ENCODE results near the gene SDCCAG8. TPM values are rescaled to one million over a fixed set of nuclear protein-coding genes. Genes with fewer than 3 reads are reported as not detected.

The SDCCAG8 gene
- total RNA-seq, 1 experiment from 2014 or later, result 36.6 TPM

- peak overlapping the region; percentile 72 for H3K27ac ChIP-seq (ENCODE audit: low read length)
- no peaks in the 10 kb centered on the region; the same call in 1 of the 2 replicates for H3K36me3 ChIP-seq (ENCODE audit: insufficient read depth, low read length)
- H3K4me1 ChIP-seq (ENCODE audit: low read length), result peaks cover 33% of the 10 kb centered on the region
- H3K27me3 ChIP-seq (ENCODE audit: low read length), result no peaks in the 10 kb centered on the region
- DNase-seq, result peak; percentile 52
- peak overlapping the region; percentile 81 for H3K9ac ChIP-seq (ENCODE audit: low read length)
- no peaks in the 10 kb centered on the region for H3K9me3 ChIP-seq (ENCODE audit: low read length)
- H3K9me2 ChIP-seq (replicated peaks; ENCODE audit: insufficient read depth, low read length), result no peaks in the 10 kb centered on the region
- no peak overlapping the region for H2AFZ ChIP-seq (ENCODE audit: low read length)
- no peaks in the 10 kb centered on the region for H4K20me1 ChIP-seq (ENCODE audit: insufficient read depth, low read depth, low read length)
- H3K79me2 ChIP-seq (ENCODE audit: low read length), result peaks cover 90% of the 10 kb centered on the region
- peak overlapping the region; percentile 77 for H3K4me3 ChIP-seq (ENCODE audit: low read length)
- H3K4me2 ChIP-seq (ENCODE audit: low read depth, low read length, poor library complexity, severe bottlenecking), result peak overlapping the region; percentile 88
Measured at GRCh38 chr1:243256590-243256989, 749 bp downstream of the SDCCAG8 start.

GRCh38 chr1:243257189-243257588 is 1.3 kb downstream of the SDCCAG8 start:
- Histone ChIP-seq H3K36me3 (ENCODE audit: insufficient read depth, low read length) (no peaks in the 10 kb centered on the region), H3K4me1 (ENCODE audit: low read length) (peaks cover 27% of the 10 kb centered on the region), H3K4me2 (ENCODE audit: low read depth, low read length, poor library complexity, severe bottlenecking) (peak overlapping the region; percentile 88), H3K27ac (ENCODE audit: low read length) (no peak overlapping the region), H3K4me3 (ENCODE audit: low read length) (peak overlapping the region; percentile 77), H3K79me2 (ENCODE audit: low read length) (peaks cover 85% of the 10 kb centered on the region), H4K20me1 (ENCODE audit: insufficient read depth, low read depth, low read length) (no peaks in the 10 kb centered on the region), H3K9me2 (replicated peaks; ENCODE audit: insufficient read depth, low read length) (no peaks in the 10 kb centered on the region), H3K9me3 (ENCODE audit: low read length) (no peaks in the 10 kb centered on the region), H3K27me3 (ENCODE audit: low read length) (no peaks in the 10 kb centered on the region), H3K9ac (ENCODE audit: low read length) (peak overlapping the region; percentile 81; the same call in 1 of the 2 replicates), H2AFZ (ENCODE audit: low read length) (no peak overlapping the region)
- DNase-seq, result no peak

GRCh38 chr1:243258731-243259130 is 2.9 kb downstream of the SDCCAG8 start:
- H4K20me1 ChIP-seq (ENCODE audit: insufficient read depth, low read depth, low read length), result no peaks in the 10 kb centered on the region
- no peaks in the 10 kb centered on the region for H3K36me3 ChIP-seq (ENCODE audit: insufficient read depth, low read length)
- H3K9me2 ChIP-seq (replicated peaks; ENCODE audit: insufficient read depth, low read length), result no peaks in the 10 kb centered on the region
- no peak overlapping the region for H3K4me3 ChIP-seq (ENCODE audit: low read length)
- H3K79me2 ChIP-seq (ENCODE audit: low read length), result peaks cover 85% of the 10 kb centered on the region
- DNase-seq, result no peak
- no peak overlapping the region for H3K9ac ChIP-seq (ENCODE audit: low read length)
- peaks cover 14% of the 10 kb centered on the region for H3K4me1 ChIP-seq (ENCODE audit: low read length)
- H3K27ac ChIP-seq (ENCODE audit: low read length), result no peak overlapping the region
- H3K4me2 ChIP-seq (ENCODE audit: low read depth, low read length, poor library complexity, severe bottlenecking), result no peak overlapping the region
- no peaks in the 10 kb centered on the region for H3K9me3 ChIP-seq (ENCODE audit: low read length)
- no peak overlapping the region for H2AFZ ChIP-seq (ENCODE audit: low read length)
- no peaks in the 10 kb centered on the region for H3K27me3 ChIP-seq (ENCODE audit: low read length)

- no peak for DNase-seq
- H3K27me3 ChIP-seq (ENCODE audit: low read length), result no peaks in the 10 kb centered on the region
- H3K4me1 ChIP-seq (ENCODE audit: low read length), result peaks cover 14% of the 10 kb centered on the region
- H3K36me3 ChIP-seq (ENCODE audit: insufficient read depth, low read length), result no peaks in the 10 kb centered on the region
- no peak overlapping the region for H3K27ac ChIP-seq (ENCODE audit: low read length)
- no peak overlapping the region for H3K4me2 ChIP-seq (ENCODE audit: low read depth, low read length, poor library complexity, severe bottlenecking)
- H3K9me3 ChIP-seq (ENCODE audit: low read length), result no peaks in the 10 kb centered on the region
- H3K79me2 ChIP-seq (ENCODE audit: low read length), result peaks cover 87% of the 10 kb centered on the region
- H3K9me2 ChIP-seq (replicated peaks; ENCODE audit: insufficient read depth, low read length), result no peaks in the 10 kb centered on the region
- H4K20me1 ChIP-seq (ENCODE audit: insufficient read depth, low read depth, low read length), result no peaks in the 10 kb centered on the region
- no peak overlapping the region for H3K4me3 ChIP-seq (ENCODE audit: low read length)
- no peak overlapping the region for H2AFZ ChIP-seq (ENCODE audit: low read length)
- H3K9ac ChIP-seq (ENCODE audit: low read length), result no peak overlapping the region
Measured at GRCh38 chr1:243260221-243260880, 4.5 kb downstream of the SDCCAG8 start.

GRCh38 chr1:243261390-243261789 is 5.5 kb downstream of the SDCCAG8 start:
- DNase-seq, result no peak

GRCh38 chr1:243264717-243265116 is 8.9 kb downstream of the SDCCAG8 start:
- Histone ChIP-seq H3K27ac (ENCODE audit: low read length) (no peak overlapping the region), H3K9me3 (ENCODE audit: low read length) (no peaks in the 10 kb centered on the region), H4K20me1 (ENCODE audit: insufficient read depth, low read depth, low read length) (no peaks in the 10 kb centered on the region), H3K4me2 (ENCODE audit: low read depth, low read length, poor library complexity, severe bottlenecking) (no peak overlapping the region), H3K27me3 (ENCODE audit: low read length) (no peaks in the 10 kb centered on the region), H3K79me2 (ENCODE audit: low read length) (peaks cover 83% of the 10 kb centered on the region), H2AFZ (ENCODE audit: low read length) (no peak overlapping the region), H3K9ac (ENCODE audit: low read length) (no peak overlapping the region), H3K9me2 (replicated peaks; ENCODE audit: insufficient read depth, low read length) (no peaks in the 10 kb centered on the region), H3K4me1 (ENCODE audit: low read length) (peaks cover 26% of the 10 kb centered on the region), H3K36me3 (ENCODE audit: insufficient read depth, low read length) (no peaks in the 10 kb centered on the region), H3K4me3 (ENCODE audit: low read length) (no peak overlapping the region)
- DNase-seq, result no peak

More at GRCh38 chr1:243261390-243261789, 5.5 kb downstream of the SDCCAG8 start:
- Histone ChIP-seq H3K9ac (ENCODE audit: low read length) (no peak overlapping the region), H3K4me2 (ENCODE audit: low read depth, low read length, poor library complexity, severe bottlenecking) (no peak overlapping the region), H3K9me3 (ENCODE audit: low read length) (no peaks in the 10 kb centered on the region), H3K9me2 (replicated peaks; ENCODE audit: insufficient read depth, low read length) (no peaks in the 10 kb centered on the region), H3K27me3 (ENCODE audit: low read length) (no peaks in the 10 kb centered on the region), H3K36me3 (ENCODE audit: insufficient read depth, low read length) (no peaks in the 10 kb centered on the region), H3K4me1 (ENCODE audit: low read length) (peaks cover 14% of the 10 kb centered on the region), H4K20me1 (ENCODE audit: insufficient read depth, low read depth, low read length) (no peaks in the 10 kb centered on the region), H3K79me2 (ENCODE audit: low read length) (peaks cover 91% of the 10 kb centered on the region), H2AFZ (ENCODE audit: low read length) (no peak overlapping the region), H3K27ac (ENCODE audit: low read length) (no peak overlapping the region), H3K4me3 (ENCODE audit: low read length) (no peak overlapping the region)

GRCh38 chr1:243266231-243266630 is 10.4 kb downstream of the SDCCAG8 start:
- no peak overlapping the region for H2AFZ ChIP-seq (ENCODE audit: low read length)
- DNase-seq, result no peak
- no peaks in the 10 kb centered on the region for H3K9me3 ChIP-seq (ENCODE audit: low read length)
- no peaks in the 10 kb centered on the region for H4K20me1 ChIP-seq (ENCODE audit: insufficient read depth, low read depth, low read length)
- no peaks in the 10 kb centered on the region for H3K27me3 ChIP-seq (ENCODE audit: low read length)
- peaks cover 36% of the 10 kb centered on the region for H3K4me1 ChIP-seq (ENCODE audit: low read length)
- H3K79me2 ChIP-seq (ENCODE audit: low read length), result peaks cover 78% of the 10 kb centered on the region
- H3K4me3 ChIP-seq (ENCODE audit: low read length), result no peak overlapping the region
- no peak overlapping the region for H3K9ac ChIP-seq (ENCODE audit: low read length)
- no peak overlapping the region for H3K4me2 ChIP-seq (ENCODE audit: low read depth, low read length, poor library complexity, severe bottlenecking)
- H3K27ac ChIP-seq (ENCODE audit: low read length), result no peak overlapping the region
- H3K36me3 ChIP-seq (ENCODE audit: insufficient read depth, low read length), result no peaks in the 10 kb centered on the region
- no peaks in the 10 kb centered on the region for H3K9me2 ChIP-seq (replicated peaks; ENCODE audit: insufficient read depth, low read length)

GRCh38 chr1:243267471-243267880 is 11.6 kb downstream of the SDCCAG8 start:
- H3K36me3 ChIP-seq (ENCODE audit: insufficient read depth, low read length), result no peaks in the 10 kb centered on the region
- no peaks in the 10 kb centered on the region for H3K9me2 ChIP-seq (replicated peaks; ENCODE audit: insufficient read depth, low read length)
- no peaks in the 10 kb centered on the region for H3K9me3 ChIP-seq (ENCODE audit: low read length)
- peak overlapping the region; percentile 76; the same call in 1 of the 2 replicates for H3K27ac ChIP-seq (ENCODE audit: low read length)
- H4K20me1 ChIP-seq (ENCODE audit: insufficient read depth, low read depth, low read length), result no peaks in the 10 kb centered on the region
- peaks cover 38% of the 10 kb centered on the region for H3K4me1 ChIP-seq (ENCODE audit: low read length)
- H3K9ac ChIP-seq (ENCODE audit: low read length), result no peak overlapping the region
- no peak for DNase-seq
- H3K27me3 ChIP-seq (ENCODE audit: low read length), result no peaks in the 10 kb centered on the region
- H3K4me3 ChIP-seq (ENCODE audit: low read length), result no peak overlapping the region
- H2AFZ ChIP-seq (ENCODE audit: low read length), result no peak overlapping the region
- H3K4me2 ChIP-seq (ENCODE audit: low read depth, low read length, poor library complexity, severe bottlenecking), result peak overlapping the region; percentile 82
- H3K79me2 ChIP-seq (ENCODE audit: low read length), result peaks cover 70% of the 10 kb centered on the region

All from Karpas-422 (cell line).